K562 (cell line): ENCODE measurements around the gene LDB2.

Experiments used
- CC2D1A ChIP-seq: fragments of 450-650 bp; IDR thresholded peaks from 2 replicates; pipeline ENCODE4 v1.6.1; 2017; ENCODE audit warnings: mild to moderate bottlenecking
- NBN ChIP-seq: fragments of 450-650 bp; IDR thresholded peaks from 2 replicates; pipeline ENCODE4 v1.6.1; 2016; ENCODE audit warnings: low read depth, mild to moderate bottlenecking
- SAP30 ChIP-seq: fragments of 200-600 bp; sonication (generic); IDR thresholded peaks from 2 replicates; pipeline ENCODE4 v1.6.1; 2012; ENCODE audit warnings: borderline replicate concordance, low read depth, mild to moderate bottlenecking, moderate library complexity, low read length, control low read depth, inconsistent platforms; ENCODE audit not compliant: insufficient read depth, poor library complexity, severe bottlenecking
- TF ChIP-seq, protein P1 (sequence below), 2 experiments: IDR thresholded peaks; 2 replicates each; pipeline ENCODE4 v1.6.1; 2011; ENCODE audit warnings: borderline replicate concordance in 1 of 2, control low read depth in 1 of 2, low read depth in 1 of 2, low read length in 1 of 2, mild to moderate bottlenecking in 1 of 2, mixed read lengths in 1 of 2, moderate library complexity in 1 of 2; ENCODE audit not compliant: insufficient read depth in 1 of 2, insufficient read length in 1 of 2, poor library complexity in 1 of 2, severe bottlenecking in 1 of 2; ENCODE audit errors: extremely low read depth in 1 of 2

GRCh38 chr4:16791460-16791859 is 107.0 kb downstream of the LDB2 start:
- TF ChIP-seq NBN = no peak
- TF ChIP-seq CC2D1A = no peak
- TF ChIP-seq, protein P1, sequence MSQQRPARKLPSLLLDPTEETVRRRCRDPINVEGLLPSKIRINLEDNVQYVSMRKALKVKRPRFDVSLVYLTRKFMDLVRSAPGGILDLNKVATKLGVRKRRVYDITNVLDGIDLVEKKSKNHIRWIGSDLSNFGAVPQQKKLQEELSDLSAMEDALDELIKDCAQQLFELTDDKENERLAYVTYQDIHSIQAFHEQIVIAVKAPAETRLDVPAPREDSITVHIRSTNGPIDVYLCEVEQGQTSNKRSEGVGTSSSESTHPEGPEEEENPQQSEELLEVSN (IDR thresholded peaks at IDR 0.05; ENCODE audit: borderline replicate concordance in 1 of 2, extremely low read depth in 1 of 2, insufficient read depth in 1 of 2, insufficient read length in 1 of 2, low read depth in 1 of 2, low read length in 1 of 2, poor library complexity in 1 of 2, severe bottlenecking in 1 of 2) = no peak
- TF ChIP-seq SAP30 = no peak
